GM19463 (cell line): Measurements from ENCODE around the gene OPALIN.
A peak's percentile ranks its signal among the peaks of the same experiment; 100 is the strongest.

ENCODE experiments used
- ATAC-seq: cut with Tn5 transposase; IDR thresholded peaks from one replicate; pipeline ENCODE4 v1.9.1; 2021; ENCODE audit warnings: mild to moderate bottlenecking, moderate library complexity; ENCODE audit not compliant: unreplicated experiment

Gene OPALIN

GRCh38 chr10:96374639-96374984, 15.8 kb upstream of the OPALIN start:
- no peak for ATAC-seq

- ATAC-seq, result no peak
Observed at GRCh38 chr10:96374004-96374403, 15.2 kb upstream of the OPALIN start.

GRCh38 chr10:96371356-96371755, 12.6 kb upstream of the OPALIN start:
- ATAC-seq, result no peak

DNA sequence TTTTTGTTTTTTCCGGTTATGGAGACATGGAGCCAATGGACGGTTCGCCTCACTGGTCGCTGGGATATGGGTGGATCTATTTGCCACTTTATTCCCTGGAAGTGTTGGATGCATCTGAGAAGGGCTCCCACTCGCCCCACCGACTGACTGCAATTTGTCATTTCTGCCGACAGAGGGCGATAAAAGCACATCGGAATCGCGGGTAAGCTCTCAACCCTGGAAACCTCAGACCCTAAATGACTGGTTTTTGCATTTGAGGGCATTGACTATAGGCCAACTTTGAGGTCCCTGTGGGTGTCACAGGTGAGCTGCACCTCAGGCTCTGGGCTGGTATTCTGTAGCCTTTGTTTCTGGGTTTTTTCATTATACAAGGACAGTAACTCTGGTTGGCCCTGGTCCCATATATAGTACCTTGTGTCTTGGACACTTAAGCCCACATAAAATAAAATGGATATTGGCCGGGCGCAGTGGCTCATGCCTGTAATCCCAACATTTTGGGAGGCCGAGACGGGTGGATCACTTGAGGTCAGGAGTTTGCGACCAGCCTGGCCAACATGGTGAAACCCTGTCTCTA, 11.9 kb upstream of the OPALIN start:
- no peak for ATAC-seq

GRCh38 chr10:96369890-96370583, 11.2 kb upstream of the OPALIN start:
- ATAC-seq, result no peak

GRCh38 chr10:96368971-96369370, 10.2 kb upstream of the OPALIN start:
- ATAC-seq, result no peak

DNA sequence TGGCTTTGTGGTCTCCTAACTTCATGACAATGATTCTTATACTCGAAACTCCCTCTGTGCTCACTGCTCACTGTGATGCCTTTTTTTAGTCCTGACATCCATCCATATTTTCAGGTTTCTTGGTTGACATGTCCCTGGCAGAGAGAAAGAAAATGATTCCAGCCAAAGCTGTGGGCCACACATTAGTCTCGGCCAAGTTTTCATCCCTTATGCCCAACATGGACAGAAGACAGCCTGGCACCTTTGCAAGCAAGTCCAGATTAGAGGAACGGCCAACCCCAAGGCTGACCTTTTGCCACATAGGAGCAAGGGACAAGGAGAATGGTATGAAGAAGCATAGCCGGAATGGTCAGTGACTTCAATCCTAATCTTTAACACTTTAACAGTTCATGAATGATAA, 8.7 kb upstream of the OPALIN start:
- ATAC-seq, result no peak

DNA sequence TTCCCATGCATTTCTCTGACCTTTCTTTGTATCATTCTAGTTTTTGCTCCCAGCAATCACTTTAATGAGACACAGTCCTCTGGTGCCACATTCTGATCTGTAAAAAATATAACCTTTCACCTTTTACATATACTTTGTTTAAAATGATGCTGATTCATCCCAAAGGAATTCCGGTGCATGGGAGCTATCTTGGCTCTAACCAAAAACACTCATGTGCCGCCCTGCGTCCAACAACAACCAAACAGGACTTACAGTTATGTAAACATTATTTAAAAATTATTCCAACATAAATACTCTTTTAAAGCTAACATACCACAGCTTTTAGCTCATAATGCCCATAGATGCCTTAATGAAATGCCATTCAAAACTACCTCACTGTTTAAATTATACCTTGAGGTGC, 7.7 kb upstream of the OPALIN start:
- no peak for ATAC-seq

DNA sequence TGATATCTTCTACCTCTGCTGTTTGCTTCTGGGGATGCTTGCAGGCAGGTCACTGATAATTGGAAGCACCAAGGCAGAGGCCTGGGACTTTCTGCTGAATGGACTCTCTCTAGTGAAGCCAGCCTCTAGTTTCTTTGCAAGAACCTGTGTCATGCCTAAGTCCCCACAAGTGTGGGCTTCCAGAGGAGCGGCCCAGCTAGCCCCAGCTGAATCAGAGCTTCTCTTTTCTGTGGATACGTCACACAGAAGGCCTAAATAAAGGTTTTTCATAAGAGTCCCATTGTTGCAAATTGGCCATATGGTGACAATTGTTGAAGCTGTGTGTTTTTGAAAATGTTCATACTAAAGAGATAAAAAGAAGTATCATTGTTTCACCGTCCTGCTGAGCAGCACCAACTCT, 6.8 kb upstream of the OPALIN start:
- no peak for ATAC-seq

DNA sequence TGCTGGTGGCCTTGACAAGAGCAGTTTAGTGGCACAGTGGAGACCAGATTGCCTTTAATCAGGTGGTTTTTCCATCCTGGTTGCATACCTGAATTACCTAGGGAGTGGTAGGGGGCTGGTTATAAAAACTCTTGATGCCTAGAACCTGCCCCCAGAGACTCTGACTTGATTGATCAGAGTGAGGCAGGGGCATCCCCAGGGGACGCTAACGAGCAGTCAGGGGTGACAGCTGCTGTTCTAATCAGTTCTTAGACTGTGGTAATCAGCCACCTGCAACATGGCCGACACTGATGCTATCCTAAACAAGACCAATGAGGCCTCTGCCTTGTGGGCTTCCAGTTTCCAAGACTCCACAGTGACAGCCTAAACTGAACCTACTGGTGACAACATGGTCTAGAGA, 2.0 kb upstream of the OPALIN start:
- ATAC-seq, result no peak

DNA sequence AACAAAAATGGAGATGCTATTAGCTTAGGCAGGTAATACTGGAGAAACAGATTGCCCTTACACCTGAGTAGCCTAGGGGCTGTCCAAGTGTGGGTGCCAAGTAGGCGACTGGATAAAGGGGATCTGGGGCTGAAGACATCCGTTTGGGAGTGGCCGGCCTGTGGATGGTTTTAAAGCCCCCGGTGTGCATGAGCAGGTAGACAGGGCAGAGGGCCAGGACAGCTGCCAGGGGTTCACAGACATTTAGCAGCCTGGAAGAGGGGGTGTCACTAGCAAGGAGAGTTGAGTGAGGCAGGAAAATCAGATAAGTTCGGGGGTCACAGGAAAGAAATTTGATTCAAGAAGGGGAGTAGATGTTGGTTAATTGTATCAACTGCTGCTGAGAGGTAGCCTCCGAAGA, 1.5 kb upstream of the OPALIN start:
- ATAC-seq, result no peak

DNA sequence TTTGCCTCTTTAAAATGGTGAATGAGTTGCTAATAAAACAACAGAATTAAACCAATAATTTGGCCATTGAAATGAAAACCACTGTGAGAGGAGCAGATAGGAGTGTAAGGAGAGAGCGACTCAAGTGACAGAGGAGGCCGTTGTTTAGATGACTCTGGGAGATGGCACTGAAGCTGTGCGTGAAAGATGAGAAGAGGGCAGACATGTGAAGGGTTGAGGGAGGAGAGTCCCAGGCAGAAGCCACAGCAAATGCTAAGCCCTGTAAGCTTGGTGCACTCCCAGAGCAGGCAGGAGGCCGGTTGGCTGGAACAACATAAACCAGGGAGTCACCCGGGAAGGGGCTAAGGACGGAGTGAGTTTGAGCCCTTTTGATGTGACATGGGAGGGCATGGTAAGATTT, 814 bp upstream of the OPALIN start:
- ATAC-seq, result no peak

GRCh38 chr10:96357038-96357620, 1.7 kb downstream of the OPALIN start:
- ATAC-seq, result no peak

DNA sequence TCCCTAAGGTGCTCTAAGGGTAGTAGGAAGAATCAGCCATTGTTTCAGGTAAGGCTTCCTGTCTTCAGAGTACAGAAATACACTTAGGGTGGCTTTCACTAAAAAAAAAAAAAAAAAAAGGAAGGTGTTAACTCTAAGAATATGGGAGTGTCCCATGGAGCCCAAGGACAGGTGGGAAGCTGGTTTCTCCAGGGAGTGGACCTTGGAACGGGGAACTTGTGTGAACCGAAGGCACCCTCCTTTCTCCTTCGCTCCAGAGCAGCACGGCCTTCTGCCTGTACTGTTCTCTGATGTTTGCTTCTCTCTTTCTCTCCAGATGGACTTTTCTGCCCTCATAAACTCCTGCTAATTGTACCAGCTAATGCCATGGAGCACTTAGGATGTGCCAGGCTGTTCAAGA, 6.2 kb downstream of the OPALIN start:
- no peak for ATAC-seq

- no peak for ATAC-seq
Observed at GRCh38 chr10:96352027-96352426, 6.8 kb downstream of the OPALIN start.

DNA sequence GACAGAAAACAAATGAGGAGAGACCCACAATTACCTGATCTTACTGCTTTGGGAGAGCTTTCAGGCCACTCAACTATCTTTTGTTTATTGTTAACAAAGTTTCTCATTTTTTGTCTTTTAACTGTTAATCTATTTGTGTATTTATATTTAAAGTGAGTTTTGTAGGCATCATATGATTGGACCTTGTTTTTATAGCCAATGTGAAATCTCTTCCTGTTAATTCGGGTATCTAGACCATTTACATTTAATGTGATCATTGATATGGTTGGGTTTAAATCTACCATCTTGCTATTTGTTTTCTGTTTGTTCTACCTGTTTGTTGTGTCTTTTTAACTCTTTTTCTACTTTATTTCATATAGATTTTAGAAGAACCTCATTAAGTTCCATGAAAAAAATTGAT, 12.5 kb downstream of the OPALIN start:
- ATAC-seq, result no peak

- no peak for ATAC-seq
Observed at GRCh38 chr10:96345222-96345621, 13.6 kb downstream of the OPALIN start.

GRCh38 chr10:96344178-96344577, 14.6 kb downstream of the OPALIN start:
- no peak for ATAC-seq

- no peak for ATAC-seq
Observed at GRCh38 chr10:96342402-96342801, 16.4 kb downstream of the OPALIN start.

DNA sequence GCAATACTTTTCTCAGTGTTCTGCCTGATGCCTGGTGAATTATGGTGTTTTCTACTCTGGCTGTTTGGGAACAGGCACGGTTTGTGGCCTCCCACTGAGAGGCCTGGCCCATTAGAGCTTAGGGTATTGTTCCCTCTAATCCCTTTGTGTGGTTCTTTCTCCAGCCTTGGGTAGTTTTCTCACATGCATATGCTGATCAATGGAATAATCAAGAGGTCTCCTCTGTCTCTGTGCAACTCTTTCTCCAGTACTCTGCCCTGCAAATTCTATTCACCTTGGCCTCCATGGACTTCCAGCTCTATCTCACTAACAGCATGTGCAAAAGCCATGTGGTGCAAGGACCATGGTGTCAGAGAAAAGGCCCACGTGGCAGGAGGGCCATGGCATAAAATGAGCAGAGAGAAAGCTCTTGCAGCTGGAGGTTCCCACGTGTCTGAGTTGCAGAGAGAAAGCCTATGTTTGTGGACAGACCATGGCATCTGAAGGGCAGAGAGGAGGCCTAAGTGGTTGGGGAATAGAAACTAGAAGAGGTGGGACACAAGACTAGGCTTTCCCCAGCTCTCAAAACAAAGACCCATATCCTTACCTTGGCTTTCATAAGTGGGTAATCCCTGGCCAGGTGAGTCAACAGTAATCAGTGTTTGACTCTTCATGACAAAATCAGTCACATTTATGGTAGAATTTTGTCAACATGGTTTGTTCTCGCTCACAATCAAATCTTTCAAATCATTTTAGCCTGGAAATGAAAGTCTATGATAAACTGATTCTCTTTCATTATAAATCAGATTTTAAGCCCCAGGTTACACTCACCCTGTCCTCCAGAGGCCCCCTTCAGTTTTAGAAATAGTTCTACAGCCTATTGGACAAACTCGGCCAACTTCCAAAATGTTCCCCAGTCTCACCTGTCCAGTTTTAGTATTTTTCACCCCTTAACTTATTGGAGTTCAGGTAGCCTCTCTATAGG, 17.3 kb downstream of the OPALIN start:
- ATAC-seq, result peak; percentile 57
